Right atrium auricular region (tissue), 2 donors: Measurements from ENCODE around the gene GBF1. TPM values are rescaled to one million over a fixed set of nuclear protein-coding genes. Genes with fewer than 3 reads are reported as not detected.

Source experiments
- DNase-seq: peaks from one replicate; pipeline ENCODE4 v3.0.0-alpha.2; 2019; ENCODE audit warnings: low spot score
- H3K27ac ChIP-seq, 2 donors: fragments of 200-600 bp; sonication (generic); 1 replicate in 1 of 2; 2 replicates in 1 of 2; pipeline ENCODE4 v1.5.1; 2016 to 2019
- H3K27me3 ChIP-seq, 2 donors: fragments of 200-600 bp; sonication (generic); one replicate each; pipeline versions ENCODE4 v1.5.1 to v1.6.0; 2017 to 2019
- H3K36me3 ChIP-seq: fragments of 200-600 bp; sonication (generic); one replicate; pipeline ENCODE4 v1.5.1; 2016
- H3K4me1 ChIP-seq, 2 donors: fragments of 200-600 bp; sonication (generic); one replicate each; pipeline versions ENCODE4 v1.5.1 to v1.6.0; 2017 to 2019
- H3K4me3 ChIP-seq, 2 donors: fragments of 200-600 bp; sonication (generic); 1 replicate in 1 of 2; 2 replicates in 1 of 2; pipeline ENCODE4 v1.5.1; 2017 to 2019; ENCODE audit warnings: mild to moderate bottlenecking in 1 of 2, moderate library complexity in 1 of 2
- H3K9me3 ChIP-seq, 2 donors: fragments of 200-600 bp; sonication (generic); one replicate each; pipeline ENCODE4 v1.5.1; 2019
- total RNA-seq, 2 donors: library from RNA; depleted of rRNA; stranded (reverse); fragments of >200 nt; gene quantifications; one replicate each; pipeline ENCODE4 v1.1.0, GENCODE V29; 2016
- TF ChIP-seq, protein P1 (sequence below), 2 donors: fragments of 200-600 bp; sonication (generic); IDR thresholded peaks; one replicate each; pipeline ENCODE4 v1.5.1; 2019; ENCODE audit warnings: antibody characterized with exemption in 2 of 2

Gene GBF1
- 10 to 100 TPM; 38.5 to 38.9 TPM for total RNA-seq

GRCh38 chr10:102245082-102245931, at the start of gene GBF1:
GBF1 (plus strand) TSS chr10:102245532; CDS start chr10:102258939, 13,407 bp downstream.
- Histone ChIP-seq H3K36me3 (no peaks in the 10 kb centered on the region), H3K27ac (peak within 1 kb of the TSS; percentile 86 to 90), H3K4me1 (peaks cover 0 to 63% of the 10 kb centered on the region in 2 donors), H3K4me3 (peak within 1 kb of the TSS; percentile 89 to 93), H3K9me3 (no peaks in the 10 kb centered on the region), H3K27me3 (no peaks in the 10 kb centered on the region)
- TF ChIP-seq, protein P1, sequence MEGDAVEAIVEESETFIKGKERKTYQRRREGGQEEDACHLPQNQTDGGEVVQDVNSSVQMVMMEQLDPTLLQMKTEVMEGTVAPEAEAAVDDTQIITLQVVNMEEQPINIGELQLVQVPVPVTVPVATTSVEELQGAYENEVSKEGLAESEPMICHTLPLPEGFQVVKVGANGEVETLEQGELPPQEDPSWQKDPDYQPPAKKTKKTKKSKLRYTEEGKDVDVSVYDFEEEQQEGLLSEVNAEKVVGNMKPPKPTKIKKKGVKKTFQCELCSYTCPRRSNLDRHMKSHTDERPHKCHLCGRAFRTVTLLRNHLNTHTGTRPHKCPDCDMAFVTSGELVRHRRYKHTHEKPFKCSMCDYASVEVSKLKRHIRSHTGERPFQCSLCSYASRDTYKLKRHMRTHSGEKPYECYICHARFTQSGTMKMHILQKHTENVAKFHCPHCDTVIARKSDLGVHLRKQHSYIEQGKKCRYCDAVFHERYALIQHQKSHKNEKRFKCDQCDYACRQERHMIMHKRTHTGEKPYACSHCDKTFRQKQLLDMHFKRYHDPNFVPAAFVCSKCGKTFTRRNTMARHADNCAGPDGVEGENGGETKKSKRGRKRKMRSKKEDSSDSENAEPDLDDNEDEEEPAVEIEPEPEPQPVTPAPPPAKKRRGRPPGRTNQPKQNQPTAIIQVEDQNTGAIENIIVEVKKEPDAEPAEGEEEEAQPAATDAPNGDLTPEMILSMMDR (IDR thresholded peaks at IDR 0.05): no peak
- peak; percentile 97 for DNase-seq

DNA sequence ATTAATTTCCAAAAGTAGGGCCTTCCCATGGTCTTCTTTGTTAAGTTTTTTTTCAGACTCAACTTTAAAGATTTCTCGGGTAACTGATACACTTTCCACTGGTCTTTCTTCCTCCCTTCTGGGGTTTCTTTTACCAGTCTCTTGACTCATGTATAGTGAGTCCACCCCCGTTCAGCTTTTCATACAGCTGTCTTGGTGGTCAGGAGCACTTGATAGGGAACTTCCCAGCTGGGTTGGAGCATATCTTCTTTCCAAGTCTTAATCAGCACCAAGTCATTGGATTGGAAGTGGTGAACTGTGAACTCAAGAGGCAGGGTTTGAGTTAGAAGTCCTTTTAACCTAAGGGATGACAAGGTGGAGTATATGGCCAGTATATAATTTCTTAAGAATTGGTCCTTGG, 48.4 kb upstream of the GBF1 start:
- H3K27ac ChIP-seq: no peak overlapping the region
- H3K27me3 ChIP-seq: no peaks in the 10 kb centered on the region
- no peak for DNase-seq
- TF ChIP-seq, protein P1 (IDR thresholded peaks at IDR 0.05): no peak
- H3K9me3 ChIP-seq: no peaks in the 10 kb centered on the region
- H3K4me3 ChIP-seq: no peak overlapping the region
- no peaks in the 10 kb centered on the region for H3K36me3 ChIP-seq
- H3K4me1 ChIP-seq: no peaks in the 10 kb centered on the region

DNA sequence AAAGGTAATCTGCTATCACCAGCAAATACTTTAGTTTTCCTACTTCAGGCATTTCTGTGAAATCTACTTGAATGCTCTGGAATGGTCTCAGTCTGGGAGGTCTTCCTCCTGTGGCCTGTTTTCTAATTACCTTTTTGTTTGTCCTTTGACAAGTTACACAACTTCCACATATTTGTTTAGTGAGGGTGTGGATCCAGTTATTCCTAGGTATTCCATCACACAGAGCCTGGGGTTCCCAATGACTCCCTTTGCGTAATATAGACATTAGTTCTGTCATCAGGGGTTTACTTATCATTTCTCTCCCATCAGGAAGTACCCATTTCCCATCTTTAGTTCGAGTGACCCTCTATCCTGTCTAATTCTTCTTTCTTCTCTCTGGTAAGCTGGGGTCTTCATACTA, 47.3 kb upstream of the GBF1 start:
- H3K27ac ChIP-seq: no peak overlapping the region
- no peaks in the 10 kb centered on the region for H3K4me1 ChIP-seq
- no peaks in the 10 kb centered on the region for H3K36me3 ChIP-seq
- no peaks in the 10 kb centered on the region for H3K9me3 ChIP-seq
- no peaks in the 10 kb centered on the region for H3K27me3 ChIP-seq
- no peak for DNase-seq
- no peak overlapping the region for H3K4me3 ChIP-seq
- TF ChIP-seq, protein P1 (IDR thresholded peaks at IDR 0.05): no peak

DNA sequence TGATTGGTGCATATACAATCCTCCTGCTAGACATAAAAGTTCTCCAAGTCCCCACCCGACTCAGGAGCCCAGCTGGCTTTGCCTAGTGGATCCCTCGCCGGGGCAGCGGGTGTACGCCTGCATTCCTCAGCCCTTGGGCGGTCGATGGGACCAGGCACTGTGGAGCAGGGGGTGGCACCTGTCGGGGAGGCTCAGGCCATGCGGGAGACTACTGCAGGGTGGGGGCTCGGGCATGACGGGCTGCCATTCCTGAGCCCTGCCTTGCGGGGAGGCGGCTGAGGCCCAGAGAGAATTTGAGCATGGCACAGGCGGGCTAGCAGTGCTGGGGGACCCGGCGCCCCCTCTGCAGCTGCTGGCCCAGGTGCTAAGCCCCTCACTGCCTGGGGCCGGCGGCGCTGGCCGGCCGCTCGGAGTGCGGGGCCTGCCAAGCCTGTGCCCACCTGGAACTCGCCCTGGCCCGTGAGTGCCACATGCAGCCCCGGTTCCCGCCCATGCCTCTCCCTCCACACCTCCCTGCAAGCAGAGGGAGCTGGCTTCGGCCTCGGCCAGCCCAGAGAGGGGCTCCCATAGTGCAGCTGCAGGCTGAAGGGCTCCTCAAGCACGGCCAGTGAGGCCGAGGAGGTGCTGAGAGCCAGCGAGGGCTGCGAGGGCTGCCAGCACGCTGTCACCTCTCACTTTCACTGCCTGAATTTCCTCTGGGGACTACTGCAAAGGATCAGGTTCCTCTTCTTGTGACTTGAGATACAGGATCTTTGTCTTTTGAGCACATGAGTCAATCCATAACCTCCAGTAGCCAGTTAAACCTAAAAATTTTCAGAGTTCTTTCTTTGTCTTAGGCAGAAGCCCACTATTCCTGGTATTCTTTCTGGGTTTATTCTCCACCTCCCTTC, 44.3 kb upstream of the GBF1 start:
- DNase-seq: no peak
- H3K36me3 ChIP-seq: no peaks in the 10 kb centered on the region
- H3K27ac ChIP-seq: no peak overlapping the region
- no peaks in the 10 kb centered on the region for H3K27me3 ChIP-seq
- peaks cover 0 to 11% of the 10 kb centered on the region in 2 donors for H3K9me3 ChIP-seq
- H3K4me1 ChIP-seq: no peaks in the 10 kb centered on the region
- TF ChIP-seq, protein P1 (IDR thresholded peaks at IDR 0.05): no peak
- H3K4me3 ChIP-seq: no peak overlapping the region

DNA sequence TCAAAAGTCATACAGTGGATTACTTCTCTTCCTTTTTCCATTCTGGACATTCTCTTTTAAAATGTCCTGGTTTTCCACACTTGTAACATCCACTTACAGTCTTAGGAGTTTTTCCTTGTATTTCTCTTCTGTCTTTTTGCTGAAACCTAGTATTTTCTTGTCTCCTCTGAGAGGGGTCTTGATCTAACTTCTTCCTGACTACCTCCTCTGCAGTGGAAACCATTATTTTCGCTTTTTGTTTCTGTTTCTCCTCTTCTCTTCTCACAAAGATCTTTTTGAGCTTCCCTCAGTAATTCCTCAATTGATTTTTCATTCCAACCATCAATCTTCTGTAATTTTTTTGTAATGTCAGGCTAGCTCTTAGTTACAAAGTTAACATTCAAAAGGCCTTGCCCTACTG, 42.9 kb upstream of the GBF1 start:
- H3K36me3 ChIP-seq: no peaks in the 10 kb centered on the region
- no peaks in the 10 kb centered on the region for H3K4me1 ChIP-seq
- no peaks in the 10 kb centered on the region for H3K27me3 ChIP-seq
- peaks cover 0 to 11% of the 10 kb centered on the region in 2 donors for H3K9me3 ChIP-seq
- no peak overlapping the region for H3K4me3 ChIP-seq
- no peak for DNase-seq
- no peak overlapping the region for H3K27ac ChIP-seq
- TF ChIP-seq, protein P1 (IDR thresholded peaks at IDR 0.05): no peak
